Effector CD8-positive, alpha-beta T cell (primary cell): Measurements from ENCODE around the gene CARD10.

Source experiments
- DNase-seq: peaks from one replicate; lab custom pipeline; 2025; lab: John Stamatoyannopoulos, UW

Gene CARD10

GRCh38 chr22:37525746-37526350 is 6.6 kb upstream of the CARD10 start:
- DNase-seq = no peak

DNA sequence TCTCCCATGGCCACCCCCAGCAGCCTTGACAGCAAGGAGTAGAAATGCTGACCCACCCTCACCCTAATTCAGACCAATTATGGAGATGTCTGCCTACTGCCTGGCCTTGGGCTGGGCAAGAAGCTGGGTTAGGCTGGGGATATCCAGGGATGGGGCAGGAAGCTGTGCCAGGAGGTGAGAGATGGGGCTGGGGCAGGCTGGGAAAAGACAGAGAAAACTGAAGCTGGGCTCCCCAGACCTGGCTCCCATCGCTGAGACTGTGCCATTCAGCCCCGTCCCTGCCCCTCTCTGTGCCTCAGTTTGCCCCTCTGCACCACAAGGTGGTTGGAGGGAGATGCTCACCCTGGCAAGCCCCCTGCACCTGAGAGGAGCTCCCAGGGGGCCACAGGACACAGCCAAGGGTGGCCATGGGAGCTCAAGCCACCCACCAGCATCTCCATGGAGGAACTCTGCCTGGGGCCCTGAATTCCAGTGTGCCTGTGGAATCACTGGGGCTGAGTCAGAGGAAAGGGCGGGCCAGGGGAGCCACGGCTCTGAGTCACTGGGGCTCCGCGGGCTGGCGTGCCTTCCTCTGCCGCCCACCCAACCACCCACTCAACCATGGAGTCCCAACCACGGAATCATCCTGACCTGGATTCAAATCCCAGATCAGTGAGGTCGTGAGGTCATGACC is 6.0 kb upstream of the CARD10 start:
- DNase-seq = no peak

- DNase-seq = no peak
Observed at GRCh38 chr22:37522482-37522881, 3.3 kb upstream of the CARD10 start.

DNA sequence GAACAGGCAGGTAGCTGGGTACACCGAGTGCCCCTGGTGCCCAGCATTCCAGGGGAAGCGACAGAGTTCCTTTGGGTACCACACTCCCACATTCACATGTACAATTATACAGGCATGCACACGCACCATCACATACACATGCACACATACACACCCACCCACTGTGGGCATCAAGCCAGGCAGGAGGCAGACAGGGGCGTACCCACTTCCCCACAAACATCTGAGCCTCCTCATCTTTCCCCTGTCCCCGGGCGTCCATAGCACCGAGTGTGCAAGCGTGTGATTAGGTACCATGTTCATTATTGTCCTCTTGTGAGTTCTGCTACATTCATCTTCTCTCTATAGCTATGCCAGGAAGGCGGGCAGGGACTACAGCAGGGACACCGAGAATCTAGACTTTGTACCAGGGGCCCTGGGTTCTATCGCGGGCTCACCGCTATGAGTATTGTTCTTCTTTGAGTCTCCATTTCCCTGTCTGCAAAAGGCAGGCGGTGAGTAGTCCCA is 2.1 kb upstream of the CARD10 start:
- DNase-seq = no peak

- no peak for DNase-seq
Observed at GRCh38 chr22:37520776-37521191, 1.6 kb upstream of the CARD10 start.

DNA sequence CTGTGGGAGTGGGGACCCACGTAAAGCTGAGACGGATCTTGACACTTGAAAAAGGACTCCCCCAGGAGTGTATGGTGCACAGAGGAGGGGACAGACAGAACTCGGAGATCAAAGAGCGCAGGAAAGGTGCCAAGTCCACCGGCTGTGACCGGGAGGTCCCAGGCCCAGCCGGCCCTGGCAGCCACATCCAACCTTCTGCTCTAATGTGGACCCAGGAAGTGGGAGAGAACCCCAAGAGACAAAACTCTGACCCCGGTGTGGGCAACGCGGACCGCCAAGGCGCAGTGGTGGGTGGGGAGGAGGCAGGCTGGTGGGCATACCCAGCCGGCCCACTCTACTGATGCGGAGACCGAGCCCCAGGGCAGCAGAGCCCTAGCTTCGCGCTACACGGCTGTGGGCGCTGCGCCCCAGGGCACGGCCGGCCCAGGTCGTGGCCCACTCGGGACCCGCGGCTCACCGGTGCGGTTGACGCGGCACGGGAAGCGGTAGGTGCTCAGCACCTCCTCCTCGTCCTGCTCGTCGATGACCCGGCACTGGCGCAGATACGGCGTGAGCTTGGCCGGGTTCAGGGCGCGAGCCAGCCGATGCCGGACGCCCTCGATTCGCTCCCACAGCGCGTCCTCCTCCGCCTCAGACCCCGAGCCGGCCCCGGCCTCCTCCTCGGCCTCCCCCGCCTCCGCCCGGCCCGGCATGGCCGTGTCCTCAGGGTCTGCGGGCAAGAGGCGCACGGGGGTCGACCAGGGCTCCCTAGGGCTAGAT is 527 bp downstream of the CARD10 start:
- no peak for DNase-seq

GRCh38 chr22:37517826-37518450 is 1.3 kb downstream of the CARD10 start:
- no peak for DNase-seq

DNA sequence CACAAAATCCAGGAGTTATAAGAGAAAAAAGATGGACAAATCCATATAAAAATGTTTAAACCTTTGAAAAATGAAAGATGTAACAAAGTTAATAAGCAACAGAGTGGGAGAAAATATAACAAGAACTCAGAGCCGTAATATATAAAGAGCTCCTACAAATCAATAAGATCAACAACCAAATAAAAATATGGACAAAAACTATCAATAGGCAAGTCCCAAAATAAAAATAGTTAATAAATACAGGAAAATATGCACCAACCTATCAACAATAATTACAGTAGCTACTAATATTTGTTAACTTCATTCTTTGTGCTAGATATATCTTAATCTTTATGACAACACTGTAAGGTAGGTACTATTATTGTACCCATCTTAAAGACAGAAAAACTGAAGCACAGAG is 2.8 kb downstream of the CARD10 start:
- DNase-seq = no peak

DNA sequence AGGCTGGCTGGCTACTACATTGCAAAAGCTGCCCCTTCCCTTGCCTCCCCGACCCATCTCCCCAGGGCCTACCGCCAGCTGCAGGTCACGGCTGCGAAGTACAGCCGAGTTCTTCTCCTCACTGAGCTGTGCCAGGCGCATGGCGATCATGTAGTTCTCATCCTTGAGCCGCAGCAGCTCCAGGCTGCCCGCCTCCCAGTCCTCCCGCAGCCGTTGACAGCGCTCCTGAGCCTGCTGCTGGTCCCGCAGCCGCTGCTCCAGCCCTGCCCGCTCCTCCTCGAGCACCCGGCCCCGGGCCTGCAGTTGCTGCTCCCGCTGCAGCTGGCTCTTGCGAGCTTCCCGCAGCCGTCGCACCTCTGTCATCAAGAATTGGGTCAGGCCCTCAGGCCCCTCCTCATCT is 3.3 kb downstream of the CARD10 start:
- no peak for DNase-seq

- no peak for DNase-seq
Observed at GRCh38 chr22:37514526-37515051, 4.6 kb downstream of the CARD10 start.

- no peak for DNase-seq
Observed at GRCh38 chr22:37511395-37512104, 7.7 kb downstream of the CARD10 start.

GRCh38 chr22:37510091-37510490 is 9.1 kb downstream of the CARD10 start:
- DNase-seq = no peak

- DNase-seq = no peak
Observed at GRCh38 chr22:37509059-37509860, 10.0 kb downstream of the CARD10 start.

GRCh38 chr22:37508431-37508992 is 10.7 kb downstream of the CARD10 start:
- no peak for DNase-seq

DNA sequence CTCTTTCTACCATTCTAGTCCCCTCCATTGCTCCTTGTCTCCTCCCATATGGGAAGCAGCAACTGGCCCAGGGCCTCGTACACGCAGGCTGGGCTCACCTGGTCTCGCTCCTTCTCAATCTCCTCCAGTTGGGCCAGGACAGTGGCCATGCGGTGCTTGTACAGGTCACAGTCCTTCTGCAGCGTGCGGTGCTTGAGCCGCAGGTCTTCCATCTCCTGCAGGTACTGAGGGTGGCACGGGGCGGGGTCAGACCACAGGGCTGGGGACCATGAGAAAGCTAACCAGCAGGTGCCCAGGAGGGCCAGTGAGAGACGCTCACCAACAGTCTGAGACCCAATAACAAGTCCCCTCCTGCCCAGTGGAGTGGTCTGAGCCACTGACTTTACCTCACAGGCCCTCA is 11.5 kb downstream of the CARD10 start:
- no peak for DNase-seq

DNA sequence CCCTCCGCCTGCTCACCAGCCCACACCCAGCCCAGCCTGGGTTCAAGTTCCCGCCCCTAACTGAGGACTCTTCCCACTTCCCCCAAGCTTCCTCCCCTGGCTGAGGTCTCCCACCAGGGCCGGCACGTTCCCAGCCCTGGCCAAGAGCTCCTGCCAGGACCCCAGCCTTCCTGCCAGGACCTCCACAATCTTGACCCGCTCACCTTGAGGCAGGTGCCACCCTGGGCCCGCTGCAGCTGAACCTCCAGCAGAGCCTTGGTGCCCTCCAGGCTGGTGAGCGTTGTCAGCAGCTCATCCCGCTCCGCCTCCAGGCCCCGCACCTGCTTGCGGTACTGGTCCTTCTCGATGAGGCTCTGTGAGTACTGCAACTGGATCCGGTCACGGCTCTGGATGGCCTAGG is 13.2 kb downstream of the CARD10 start:
- no peak for DNase-seq

- no peak for DNase-seq
Observed at GRCh38 chr22:37505565-37505964, 13.7 kb downstream of the CARD10 start.

DNA sequence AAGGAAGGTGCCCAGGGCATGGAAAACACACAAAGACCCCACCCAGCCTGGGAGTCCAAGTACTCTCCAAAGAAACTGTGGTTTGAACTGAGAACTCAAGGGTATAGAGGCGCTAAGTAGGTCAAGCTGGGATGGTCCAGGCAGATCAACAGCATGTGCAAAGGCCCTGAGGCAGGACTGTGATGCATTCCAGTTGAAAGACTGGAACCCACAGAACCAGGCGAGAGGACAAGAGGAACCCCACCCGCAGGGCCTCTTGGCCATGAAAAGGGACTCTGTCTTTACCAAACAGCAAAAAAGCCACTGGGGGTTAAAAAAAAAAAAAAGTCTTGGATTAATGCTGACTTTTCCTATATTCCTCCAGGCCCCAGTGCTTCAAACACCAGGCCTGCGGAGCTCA is 14.3 kb downstream of the CARD10 start:
- no peak for DNase-seq

DNA sequence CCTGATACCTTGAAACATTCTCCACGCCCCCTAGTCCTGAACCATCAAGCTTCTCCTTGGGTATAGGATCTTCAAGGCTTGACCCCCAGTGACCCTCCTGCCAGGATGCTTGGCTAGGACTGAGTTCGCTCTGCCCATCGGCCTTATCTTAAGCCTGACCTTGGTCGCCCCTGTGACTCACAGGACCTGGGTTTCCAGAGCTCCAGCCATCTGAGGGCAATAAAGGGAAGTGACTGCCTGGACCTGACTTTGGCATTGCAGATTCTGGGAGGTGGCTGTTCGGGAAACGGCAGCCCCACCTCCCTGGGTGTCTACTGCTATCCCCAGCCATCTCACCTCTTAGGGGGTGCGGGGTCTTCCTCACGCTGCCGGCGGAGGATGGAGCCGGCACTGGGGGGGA is 15.4 kb downstream of the CARD10 start:
- DNase-seq = no peak

GRCh38 chr22:37503183-37503683 is 16.0 kb downstream of the CARD10 start:
- DNase-seq = no peak
